GM04503 (cell line): Measurements from ENCODE around the gene CNTNAP2.

ENCODE experiments used
- DNase-seq: peaks from one replicate; pipeline ENCODE4 v3.0.0-alpha.2; 2012; ENCODE audit warnings: low read depth

Gene CNTNAP2

GRCh38 chr7:148105853-148106252 lies 1989.3 kb downstream of the CNTNAP2 start:
- no peak for DNase-seq

DNA sequence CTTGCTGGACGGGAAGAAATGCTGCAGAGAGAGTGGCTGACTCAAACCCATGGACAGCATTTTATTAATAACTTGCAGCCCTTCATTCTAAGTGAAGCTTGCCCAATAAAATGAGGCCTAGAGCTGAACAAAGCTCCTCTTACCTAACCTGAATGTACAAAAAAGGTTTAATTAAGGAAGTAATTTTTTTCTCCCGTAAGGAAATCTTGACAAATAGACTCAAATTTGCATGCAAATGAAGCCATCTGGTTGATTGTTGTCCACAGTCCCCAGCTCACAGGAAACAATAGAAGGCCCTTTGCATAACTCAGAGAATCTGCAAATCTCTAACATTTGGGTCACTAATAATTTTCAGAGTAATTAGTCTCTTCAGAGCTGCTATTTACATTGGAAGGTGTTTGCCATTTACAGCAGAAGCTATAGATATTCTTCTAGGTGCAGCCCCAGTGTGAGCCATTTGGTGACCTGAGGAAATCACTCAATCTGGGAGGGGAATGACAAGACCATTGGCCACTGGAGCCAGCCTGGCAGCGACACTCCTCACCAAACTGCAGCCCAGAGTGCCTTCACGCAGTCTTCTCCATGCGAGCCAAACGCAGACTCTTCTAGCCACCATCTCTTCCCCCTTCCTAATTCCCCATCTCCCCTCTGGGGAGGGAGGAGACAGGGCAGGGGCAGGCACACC lies 1991.0 kb downstream of the CNTNAP2 start:
- no peak for DNase-seq

DNA sequence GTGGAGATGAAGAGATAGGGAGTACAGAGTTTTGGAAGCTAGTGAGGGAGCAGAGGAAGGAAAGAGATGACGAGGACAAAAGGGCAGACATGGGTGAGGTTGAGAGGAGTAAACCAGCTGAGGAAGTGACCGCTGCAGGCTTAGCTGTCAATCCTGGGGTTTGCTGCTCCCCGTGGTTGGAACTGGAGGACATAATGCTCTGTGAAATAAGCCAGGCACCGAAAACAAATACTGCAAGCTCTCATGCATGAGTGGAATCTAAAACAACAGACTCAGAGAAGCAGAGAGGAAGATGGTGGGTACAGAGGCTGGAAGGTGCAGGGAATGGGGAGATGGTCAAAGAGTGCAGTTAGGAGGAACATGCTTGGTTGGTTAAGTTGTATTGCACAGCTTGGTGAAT lies 1991.8 kb downstream of the CNTNAP2 start:
- DNase-seq = no peak

DNA sequence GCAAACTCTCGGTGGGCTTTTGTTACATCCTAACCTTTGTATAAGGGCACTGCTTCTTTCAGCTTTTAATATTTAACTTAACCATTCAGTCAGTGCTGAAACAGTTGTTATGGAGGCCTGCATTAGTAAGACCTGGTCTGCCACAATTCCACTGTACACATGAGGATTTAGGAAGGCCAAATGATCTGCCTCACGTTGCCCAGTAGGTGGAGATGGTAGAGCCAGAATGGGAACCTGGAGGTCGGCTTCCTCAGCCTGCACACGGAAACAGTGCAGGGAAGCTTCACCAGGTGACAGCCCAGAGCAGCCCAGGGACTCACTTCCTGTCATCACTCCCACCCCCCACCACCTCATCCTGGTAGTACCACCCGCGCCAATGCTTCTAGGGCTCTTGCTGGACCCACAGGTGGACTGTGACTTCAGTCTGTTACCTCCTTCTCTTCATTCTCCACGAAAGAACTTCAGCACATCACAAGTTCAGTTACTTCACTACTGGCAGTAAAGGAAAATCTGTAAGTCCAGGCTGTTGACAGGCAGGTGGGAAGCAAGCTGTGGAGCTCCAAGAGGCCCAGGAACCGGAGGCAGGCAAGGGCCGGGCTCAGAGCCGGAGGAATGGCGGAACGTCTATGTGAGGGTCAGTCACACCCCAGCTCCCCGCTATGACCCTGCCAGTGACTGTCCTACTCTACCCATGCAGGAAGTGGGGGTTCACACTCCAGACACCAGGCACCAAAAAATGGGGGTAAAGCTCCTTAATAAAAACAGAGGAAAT lies 1993.7 kb downstream of the CNTNAP2 start:
- no peak for DNase-seq

DNA sequence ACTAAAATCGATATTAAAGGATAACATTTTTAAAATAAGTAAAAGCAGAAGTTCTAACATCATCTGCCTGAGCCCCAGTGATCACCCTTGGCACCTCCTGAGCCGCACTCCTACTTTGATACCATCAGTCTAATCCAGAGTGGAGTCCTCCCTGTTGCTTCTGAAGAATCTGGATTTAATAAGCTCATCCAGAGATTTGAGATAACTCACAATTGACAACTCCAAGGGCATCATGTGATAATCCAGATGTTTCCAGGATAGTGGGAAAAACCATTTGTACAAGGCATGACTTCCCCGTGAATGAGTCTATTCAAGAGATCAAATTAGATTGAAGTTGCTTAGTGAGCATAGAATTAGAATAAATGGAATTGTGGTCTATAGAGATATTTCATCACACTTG lies 1998.2 kb downstream of the CNTNAP2 start:
- no peak for DNase-seq

GRCh38 chr7:148115308-148115707 lies 1998.7 kb downstream of the CNTNAP2 start:
- no peak for DNase-seq

DNA sequence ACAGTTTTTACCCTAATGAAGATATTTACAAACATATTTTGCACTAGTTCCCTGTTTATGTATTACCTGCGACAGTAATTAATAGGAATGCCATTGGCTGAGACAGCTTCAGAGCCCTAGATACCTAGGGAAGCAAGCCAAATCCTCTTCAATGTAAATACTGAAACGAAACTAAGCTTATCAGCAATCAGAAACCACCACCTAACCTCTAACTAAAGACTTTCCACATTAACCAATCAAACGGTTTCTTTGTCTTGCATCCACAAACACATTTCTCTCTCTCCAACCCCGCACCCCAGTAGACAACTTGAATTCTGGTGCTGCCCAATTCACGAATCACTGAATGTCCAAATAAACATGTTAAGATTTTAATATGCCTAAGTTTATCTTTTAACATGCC lies 1999.6 kb downstream of the CNTNAP2 start:
- DNase-seq = no peak

DNA sequence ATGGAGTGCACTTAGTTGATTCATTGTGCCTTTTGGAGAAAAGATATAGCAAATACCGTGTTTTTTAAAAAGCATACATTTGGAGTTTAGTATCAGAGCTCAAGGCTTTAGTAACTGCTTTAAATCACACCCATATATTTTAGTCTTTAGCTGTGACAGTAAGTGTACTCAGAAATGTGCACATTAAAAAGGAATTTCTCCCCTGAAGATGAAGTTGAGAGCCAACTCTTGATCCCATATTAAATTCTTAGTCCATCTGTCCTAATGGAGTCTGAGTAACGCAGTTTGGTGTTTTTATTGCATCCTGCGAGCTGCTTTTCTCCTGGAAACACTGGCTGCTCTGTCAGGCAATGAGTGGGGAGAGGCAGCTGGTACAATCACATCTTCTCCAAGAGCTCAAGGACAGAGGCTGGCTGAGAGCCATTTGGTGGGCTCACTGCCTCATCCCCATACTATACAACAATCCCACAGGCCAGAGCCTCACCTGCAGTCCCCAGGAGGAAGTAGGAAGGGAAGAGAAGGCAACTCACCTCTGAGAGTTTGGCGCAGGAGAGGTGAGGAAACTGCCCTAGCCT lies 2000.3 kb downstream of the CNTNAP2 start:
- DNase-seq = no peak

DNA sequence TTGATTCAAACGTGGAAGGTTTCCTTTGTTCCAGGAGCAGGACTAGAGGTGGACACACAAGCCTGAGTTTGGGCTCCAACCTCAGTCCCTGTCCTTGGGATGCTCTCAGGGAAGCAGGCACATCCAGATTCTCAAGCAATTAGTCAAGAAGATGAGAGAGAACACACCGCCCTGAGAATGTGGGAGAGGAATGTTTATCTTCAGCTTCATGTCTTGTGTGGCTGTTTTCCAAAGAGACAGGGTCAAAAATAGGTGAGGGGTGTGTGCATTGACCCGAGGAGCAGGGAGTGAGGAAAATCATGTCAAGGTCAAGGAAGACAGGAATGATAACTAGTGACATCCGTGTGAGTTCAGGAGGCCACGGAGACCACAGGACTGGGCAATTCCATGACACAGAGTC lies 2001.8 kb downstream of the CNTNAP2 start:
- no peak for DNase-seq

GRCh38 chr7:148121401-148121800 lies 2004.8 kb downstream of the CNTNAP2 start:
- no peak for DNase-seq

DNA sequence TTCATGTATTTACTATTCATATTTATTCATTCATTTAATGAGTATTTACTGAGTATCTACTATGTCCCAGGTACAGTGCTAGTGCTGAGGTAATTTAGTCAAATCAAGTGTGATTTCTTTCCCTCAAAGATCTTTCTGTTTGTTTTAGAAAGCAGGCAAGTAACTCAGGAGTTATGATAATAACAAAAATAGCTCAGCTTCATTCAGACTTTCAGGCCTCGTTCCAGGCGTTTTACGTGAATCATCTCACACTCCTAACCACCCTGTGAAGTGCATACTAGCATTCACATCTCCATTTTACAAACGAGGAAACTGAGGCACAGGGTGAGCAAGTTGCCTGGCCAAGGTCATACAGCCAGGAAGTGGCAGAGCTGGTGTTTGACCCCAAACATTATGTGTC lies 2005.2 kb downstream of the CNTNAP2 start:
- DNase-seq = no peak

GRCh38 chr7:148124477-148124876 lies 2007.9 kb downstream of the CNTNAP2 start:
- DNase-seq = no peak

DNA sequence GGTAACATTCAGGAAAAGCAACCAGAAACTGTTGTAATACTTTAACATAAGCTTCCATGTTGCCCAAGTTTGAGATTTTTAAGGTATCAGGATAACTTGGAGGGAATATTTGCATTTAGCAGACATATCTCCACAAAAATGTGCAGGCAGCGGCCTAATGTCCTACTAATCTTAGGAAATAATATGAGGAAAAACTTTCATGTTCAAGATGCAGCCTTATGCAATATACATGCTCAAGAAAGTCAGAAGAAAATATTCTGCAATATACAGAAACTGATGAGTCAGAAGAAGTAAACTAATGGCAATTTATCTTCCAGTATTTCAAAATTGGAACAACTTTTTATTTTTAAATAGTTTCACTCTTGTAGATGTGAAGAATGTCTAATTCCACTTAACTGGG lies 2010.8 kb downstream of the CNTNAP2 start:
- DNase-seq = no peak

- no peak for DNase-seq
Measured at GRCh38 chr7:148129023-148129422, 2012.4 kb downstream of the CNTNAP2 start.

DNA sequence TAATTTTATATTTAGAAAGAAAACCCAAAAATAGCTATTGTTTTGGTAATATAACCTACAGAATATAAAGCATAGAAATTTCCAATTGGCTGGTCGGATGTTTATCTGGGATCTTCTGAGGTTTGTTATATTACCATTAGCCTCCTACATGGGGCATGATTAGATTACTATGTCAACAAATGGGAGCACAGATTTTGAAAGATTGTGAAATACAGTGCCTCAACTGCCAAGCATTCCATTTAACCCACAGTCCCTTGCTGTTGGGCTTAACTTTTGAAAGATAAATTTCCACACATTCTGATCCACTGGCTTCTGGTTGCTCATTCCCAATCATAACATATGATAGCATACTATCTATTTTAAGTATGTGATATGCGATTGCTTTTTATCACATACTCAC lies 2018.5 kb downstream of the CNTNAP2 start:
- no peak for DNase-seq

DNA sequence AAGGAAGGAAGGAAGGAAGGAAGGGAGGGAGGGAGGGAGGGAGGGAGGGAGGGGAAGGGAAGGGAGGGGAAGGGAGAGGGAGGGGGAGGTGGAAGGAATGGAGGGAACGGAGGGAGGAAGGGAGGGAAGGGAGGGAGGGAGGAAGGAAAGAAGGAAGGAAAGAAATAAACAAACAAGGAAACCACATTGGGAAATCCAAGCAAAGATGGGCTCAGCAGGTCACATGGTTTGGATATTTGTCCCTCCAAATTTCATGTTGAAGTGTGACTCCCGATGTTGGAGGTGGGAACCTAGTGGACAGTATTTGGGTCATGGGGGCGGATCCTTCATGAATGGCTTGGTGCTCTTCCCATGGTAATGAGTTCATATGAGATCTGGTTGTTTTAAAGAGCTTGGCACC lies 2019.4 kb downstream of the CNTNAP2 start:
- no peak for DNase-seq

DNA sequence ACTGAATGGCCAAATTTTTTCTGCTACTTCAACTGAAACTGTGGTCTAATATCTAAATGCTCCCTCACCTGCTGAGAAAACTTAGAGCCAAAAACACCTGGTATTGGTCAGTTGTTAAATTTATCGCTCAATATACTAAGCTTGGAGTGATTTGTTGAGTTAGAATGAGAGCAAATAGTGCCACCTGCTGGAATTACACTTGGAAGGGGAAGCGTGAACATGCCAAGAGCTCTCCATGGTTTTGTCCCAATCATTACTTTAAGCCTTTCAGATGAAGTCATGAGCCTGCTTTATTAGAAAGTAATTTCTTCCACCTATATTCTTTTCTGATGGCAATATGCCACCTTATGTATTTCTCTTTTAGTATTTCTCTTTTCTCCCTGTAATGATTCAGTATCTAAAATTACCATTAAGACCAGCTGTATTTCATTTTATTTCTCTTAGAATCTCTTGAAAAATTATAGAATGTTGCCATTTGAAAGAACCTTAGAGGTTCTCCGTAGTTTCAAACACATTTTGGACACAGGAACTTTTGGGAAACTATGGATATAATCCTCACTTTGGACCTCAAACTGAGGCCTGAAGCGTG lies 2026.2 kb downstream of the CNTNAP2 start:
- DNase-seq = no peak

- no peak for DNase-seq
Measured at GRCh38 chr7:148144827-148145226, 2028.2 kb downstream of the CNTNAP2 start.

GRCh38 chr7:148146346-148146745 lies 2029.7 kb downstream of the CNTNAP2 start:
- DNase-seq = no peak

- no peak for DNase-seq
Measured at GRCh38 chr7:148147438-148147837, 2030.8 kb downstream of the CNTNAP2 start.

DNA sequence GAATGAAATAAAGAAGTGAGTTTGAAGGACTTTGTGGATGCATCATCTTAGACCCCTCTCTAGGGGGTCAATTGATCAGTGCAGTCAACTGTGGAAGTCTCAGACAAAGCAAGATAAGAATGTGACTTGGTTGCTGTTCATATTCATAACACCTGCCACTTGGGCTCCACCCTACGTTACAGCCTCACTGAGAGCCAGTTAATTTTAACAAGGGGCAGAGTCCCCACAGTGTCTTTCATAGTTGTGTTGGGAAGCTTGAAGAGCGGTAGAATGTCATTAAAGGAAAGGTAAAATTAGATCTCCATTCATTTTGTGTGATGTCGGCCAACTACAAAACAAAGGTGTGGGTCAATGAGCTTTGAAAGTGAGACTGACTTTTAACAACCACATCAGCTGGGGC lies 2031.9 kb downstream of the CNTNAP2 start:
- no peak for DNase-seq

DNA sequence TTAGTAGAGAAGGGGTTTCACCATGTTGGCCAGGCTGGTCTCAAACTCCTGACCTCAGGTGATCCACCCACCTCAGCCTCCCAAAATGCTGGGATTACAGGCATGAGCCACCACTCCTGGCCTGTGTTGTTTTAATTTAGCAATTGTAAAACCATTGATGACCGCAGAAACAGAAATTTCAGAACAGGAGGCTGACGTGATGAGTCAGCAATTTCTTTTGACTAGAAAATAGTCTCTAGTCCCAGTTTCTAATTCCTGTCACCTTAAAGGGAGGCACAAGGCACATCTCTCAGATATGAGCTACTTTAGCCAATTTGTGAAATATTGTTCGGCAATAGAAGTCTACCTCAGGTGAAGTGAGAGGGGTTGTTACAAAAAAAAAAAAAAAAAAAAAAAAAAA lies 2033.1 kb downstream of the CNTNAP2 start:
- DNase-seq = no peak

GRCh38 chr7:148151778-148152177 lies 2035.2 kb downstream of the CNTNAP2 start:
- no peak for DNase-seq
